HepG2 (cell line): ENCODE data around the gene SUCLG2. TPM values are rescaled to one million over a fixed set of nuclear protein-coding genes. Genes with fewer than 3 reads are reported as not detected.

Experiments used
- AKAP8 ChIP-seq: sonication (generic); formaldehyde crosslinking; IDR thresholded peaks from 2 replicates; pipeline ENCODE4 v1.5.1; 2020; ENCODE audit warnings: mild to moderate bottlenecking, missing genetic modification reagents
- CBX1 ChIP-seq: IDR thresholded peaks from one replicate; pipeline ENCODE4 v1.6.1; 2016; ENCODE audit warnings: antibody characterized with exemption, low read depth
- GATA4 ChIP-seq: sonication (generic); IDR thresholded peaks from 2 replicates; pipeline ENCODE4 v1.6.1; 2016; ENCODE audit warnings: antibody characterized with exemption, low read depth, borderline replicate concordance
- HNRNPH1 ChIP-seq: fragments of 200-400 bp; formaldehyde crosslinking; optimal IDR thresholded peaks from 2 replicates; pipeline ENCODE3; 2017; ENCODE audit warnings: mild to moderate bottlenecking, low read depth, low read length
- NFIB ChIP-seq: sonication (generic); formaldehyde crosslinking; IDR thresholded peaks from 2 replicates; pipeline ENCODE4 v1.9.0; 2021; ENCODE audit warnings: missing genetic modification reagents, mild to moderate bottlenecking, borderline replicate concordance
- PHF20 ChIP-seq: sonication (generic); formaldehyde crosslinking; IDR thresholded peaks from 2 replicates; pipeline ENCODE4 v1.5.0; 2020; ENCODE audit warnings: mild to moderate bottlenecking, missing genetic modification reagents
- PHF8 ChIP-seq: sonication (generic); formaldehyde crosslinking; IDR thresholded peaks from 2 replicates; pipeline ENCODE4 v1.5.0; 2020; ENCODE audit warnings: missing genetic modification reagents
- PITX1 ChIP-seq: sonication (generic); formaldehyde crosslinking; IDR thresholded peaks from 2 replicates; pipeline ENCODE4 v1.5.1; 2020; ENCODE audit warnings: mild to moderate bottlenecking, missing genetic modification reagents
- PPARG ChIP-seq: conservative IDR thresholded peaks from 2 replicates; pipeline ENCODE4 v1.6.1; 2016; ENCODE audit warnings: missing biosample characterization, missing genetic modification reagents
- RAD21 ChIP-seq: fragments of 450-650 bp; formaldehyde crosslinking; IDR thresholded peaks from 2 replicates; pipeline ENCODE4 v1.5.0; 2020; ENCODE audit warnings: mild to moderate bottlenecking
- RXRB ChIP-seq: IDR thresholded peaks from 2 replicates; pipeline ENCODE4 v1.6.1; 2016; ENCODE audit warnings: borderline replicate concordance, missing genetic modification reagents, missing compliant biosample characterization
- SOX5 ChIP-seq: IDR thresholded peaks from 2 replicates; pipeline ENCODE4 v1.6.1; 2016; ENCODE audit warnings: borderline replicate concordance
- SOX6 ChIP-seq, 2 experiments: fragments of 450-650 bp in 1 of 2; sonication (generic) in 1 of 2; formaldehyde crosslinking in 1 of 2; IDR thresholded peaks; 2 replicates each; pipeline versions ENCODE4 v1.4.0 to v1.6.1; 2017 to 2020; ENCODE audit warnings: antibody characterized with exemption in 1 of 2, mild to moderate bottlenecking in 1 of 2, missing genetic modification reagents in 1 of 2
- SP5 ChIP-seq: IDR thresholded peaks from 2 replicates; pipeline ENCODE4 v1.6.1; 2016; ENCODE audit warnings: low read depth, borderline replicate concordance
- ZMYM4 ChIP-seq: sonication (generic); formaldehyde crosslinking; IDR thresholded peaks from 2 replicates; pipeline ENCODE4 v1.8.1; 2023; ENCODE audit warnings: mild to moderate bottlenecking, missing genetic modification reagents
- ZNF12 ChIP-seq: sonication (generic); formaldehyde crosslinking; IDR thresholded peaks from 2 replicates; pipeline ENCODE4 v1.5.0; 2020; ENCODE audit warnings: missing genetic modification reagents
- ZNF331 ChIP-seq: sonication (generic); formaldehyde crosslinking; IDR thresholded peaks from 2 replicates; pipeline ENCODE4 v1.4.0; 2020; ENCODE audit warnings: missing genetic modification reagents
- ZNF564 ChIP-seq: sonication (generic); formaldehyde crosslinking; IDR thresholded peaks from 2 replicates; pipeline ENCODE4 v1.8.1; 2023; ENCODE audit warnings: mild to moderate bottlenecking, missing genetic modification reagents
- ZNF609 ChIP-seq: sonication (generic); formaldehyde crosslinking; IDR thresholded peaks from 2 replicates; pipeline ENCODE4 v1.4.0; 2020; ENCODE audit warnings: mild to moderate bottlenecking, missing genetic modification reagents, borderline replicate concordance
- polyA plus RNA-seq, 8 experiments: library from polyadenylated mRNA; depleted of rRNA in 3 of 8; stranded (reverse) in 7 of 8; unstranded in 1 of 8; fragments of >200 nt; fragmentation: Illumina TruSeq in 4 of 8; extraction: Trizol in 4 of 8; gene quantifications; 2 replicates each; pipeline versions ENCODE4 v1.2.1 to v1.2.3, GENCODE V29; 2011 to 2016; ENCODE audit warnings: low read depth in 4 of 8, missing spikeins in 1 of 8, mixed read lengths in 1 of 8; ENCODE audit not compliant: insufficient read depth in 1 of 8
- total RNA-seq, 5 experiments: library from RNA; depleted of rRNA; stranded (reverse); fragments of >200 nt; fragmentation: Illumina TruSeq; extraction: Trizol; gene quantifications; 2 replicates each; pipeline ENCODE4 v1.2.3, GENCODE V29; 2016; ENCODE audit warnings: low read depth in 1 of 5
- TF ChIP-seq, protein P1 (sequence below), 2 experiments: IDR thresholded peaks; 2 replicates each; pipeline ENCODE4 v1.6.1; 2011 to 2012; ENCODE audit warnings: low read length in 2 of 2, borderline replicate concordance in 1 of 2, low read depth in 1 of 2, mild to moderate bottlenecking in 1 of 2, moderate library complexity in 1 of 2
- TF ChIP-seq, protein P2 (sequence below): sonication (generic); formaldehyde crosslinking; IDR thresholded peaks from 2 replicates; pipeline ENCODE4 v1.4.0; 2020; ENCODE audit warnings: missing genetic modification reagents

The SUCLG2 gene
- total and polyA plus RNA-seq, 2 of the 13 experiments (the other 11 are each of a cell fraction or from before 2014, with no cell fraction given) = 21.4 to 64.9 TPM

GRCh38 chr3:67650084-67650483 is 4.3 kb downstream of the SUCLG2 start (continued):
- TF ChIP-seq, protein P1, sequence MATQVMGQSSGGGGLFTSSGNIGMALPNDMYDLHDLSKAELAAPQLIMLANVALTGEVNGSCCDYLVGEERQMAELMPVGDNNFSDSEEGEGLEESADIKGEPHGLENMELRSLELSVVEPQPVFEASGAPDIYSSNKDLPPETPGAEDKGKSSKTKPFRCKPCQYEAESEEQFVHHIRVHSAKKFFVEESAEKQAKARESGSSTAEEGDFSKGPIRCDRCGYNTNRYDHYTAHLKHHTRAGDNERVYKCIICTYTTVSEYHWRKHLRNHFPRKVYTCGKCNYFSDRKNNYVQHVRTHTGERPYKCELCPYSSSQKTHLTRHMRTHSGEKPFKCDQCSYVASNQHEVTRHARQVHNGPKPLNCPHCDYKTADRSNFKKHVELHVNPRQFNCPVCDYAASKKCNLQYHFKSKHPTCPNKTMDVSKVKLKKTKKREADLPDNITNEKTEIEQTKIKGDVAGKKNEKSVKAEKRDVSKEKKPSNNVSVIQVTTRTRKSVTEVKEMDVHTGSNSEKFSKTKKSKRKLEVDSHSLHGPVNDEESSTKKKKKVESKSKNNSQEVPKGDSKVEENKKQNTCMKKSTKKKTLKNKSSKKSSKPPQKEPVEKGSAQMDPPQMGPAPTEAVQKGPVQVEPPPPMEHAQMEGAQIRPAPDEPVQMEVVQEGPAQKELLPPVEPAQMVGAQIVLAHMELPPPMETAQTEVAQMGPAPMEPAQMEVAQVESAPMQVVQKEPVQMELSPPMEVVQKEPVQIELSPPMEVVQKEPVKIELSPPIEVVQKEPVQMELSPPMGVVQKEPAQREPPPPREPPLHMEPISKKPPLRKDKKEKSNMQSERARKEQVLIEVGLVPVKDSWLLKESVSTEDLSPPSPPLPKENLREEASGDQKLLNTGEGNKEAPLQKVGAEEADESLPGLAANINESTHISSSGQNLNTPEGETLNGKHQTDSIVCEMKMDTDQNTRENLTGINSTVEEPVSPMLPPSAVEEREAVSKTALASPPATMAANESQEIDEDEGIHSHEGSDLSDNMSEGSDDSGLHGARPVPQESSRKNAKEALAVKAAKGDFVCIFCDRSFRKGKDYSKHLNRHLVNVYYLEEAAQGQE (IDR thresholded peaks at IDR 0.05; ENCODE audit: borderline replicate concordance in 1 of 2, low read depth in 1 of 2, low read length in 2 of 2) = 0 out of 4 replicates have a peak, but pooled peaks of 1 of the 2 experiments have one; percentile 16
- TF ChIP-seq PITX1 (CRISPR knock-in tag) (0 out of 2 replicates have a peak, but pooled peaks have one; percentile 46), AKAP8 (CRISPR knock-in tag) (no peak), PHF8 (CRISPR knock-in tag) (no peak), SP5 (CRISPR knock-in tag) (peak; percentile 95), NFIB (CRISPR knock-in tag) (no peak), RXRB (CRISPR knock-in tag) (0 out of 2 replicates have a peak, but pooled peaks have one; percentile 14), SOX5 (CRISPR knock-in tag) (0 out of 2 replicates have a peak, but pooled peaks have one; percentile 18), ZNF331 (CRISPR knock-in tag) (0 out of 2 replicates have a peak, but pooled peaks have one; percentile 20), RAD21 (CRISPR knock-in tag) (no peak), ZMYM4 (0 out of 2 replicates have a peak, but pooled peaks have one; percentile 12), GATA4 (peak; percentile 66; the same call in 1 of the 2 replicates), ZNF12 (0 out of 2 replicates have a peak, but pooled peaks have one; percentile 53), PPARG (CRISPR knock-in tag) (peak; percentile 68), SOX6 (IDR thresholded peaks at IDR 0.05) (no peak), SOX6 (CRISPR knock-in tag; IDR thresholded peaks at IDR 0.05) (peak; percentile 39), ZNF609 (peak; percentile 22; the same call in 1 of the 2 replicates), PHF20 (CRISPR knock-in tag) (no peak), ZNF564 (CRISPR knock-in tag) (peak; percentile 48; the same call in 1 of the 2 replicates), CBX1 (no peak), HNRNPH1 (no peak)
- TF ChIP-seq, protein P2, sequence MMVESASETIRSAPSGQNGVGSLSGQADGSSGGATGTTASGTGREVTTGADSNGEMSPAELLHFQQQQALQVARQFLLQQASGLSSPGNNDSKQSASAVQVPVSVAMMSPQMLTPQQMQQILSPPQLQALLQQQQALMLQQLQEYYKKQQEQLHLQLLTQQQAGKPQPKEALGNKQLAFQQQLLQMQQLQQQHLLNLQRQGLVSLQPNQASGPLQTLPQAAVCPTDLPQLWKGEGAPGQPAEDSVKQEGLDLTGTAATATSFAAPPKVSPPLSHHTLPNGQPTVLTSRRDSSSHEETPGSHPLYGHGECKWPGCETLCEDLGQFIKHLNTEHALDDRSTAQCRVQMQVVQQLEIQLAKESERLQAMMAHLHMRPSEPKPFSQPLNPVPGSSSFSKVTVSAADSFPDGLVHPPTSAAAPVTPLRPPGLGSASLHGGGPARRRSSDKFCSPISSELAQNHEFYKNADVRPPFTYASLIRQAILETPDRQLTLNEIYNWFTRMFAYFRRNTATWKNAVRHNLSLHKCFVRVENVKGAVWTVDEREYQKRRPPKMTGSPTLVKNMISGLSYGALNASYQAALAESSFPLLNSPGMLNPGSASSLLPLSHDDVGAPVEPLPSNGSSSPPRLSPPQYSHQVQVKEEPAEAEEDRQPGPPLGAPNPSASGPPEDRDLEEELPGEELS (CRISPR knock-in tag) = peak; percentile 65
